KOPT-K1 (cell line): ENCODE data around the gene MAP2K6.

Source experiments
- H3K27ac ChIP-seq: fragments of 200-600 bp; sonication (generic); 2 replicates; pipeline ENCODE4 v1.5.1; 2016; ENCODE audit warnings: antibody characterized with exemption, mild to moderate bottlenecking, low read depth, low read length; ENCODE audit not compliant: poor library complexity, severe bottlenecking
- H3K36me3 ChIP-seq: fragments of 200-600 bp; sonication (generic); 2 replicates; pipeline ENCODE4 v1.5.1; 2017; ENCODE audit warnings: antibody characterized with exemption, mild to moderate bottlenecking, low read length, moderate library complexity; ENCODE audit not compliant: insufficient read depth
- H3K9me3 ChIP-seq: fragments of 200-600 bp; sonication (generic); 2 replicates; pipeline ENCODE4 v1.5.1; 2017; ENCODE audit warnings: antibody characterized with exemption, low read length, mild to moderate bottlenecking; ENCODE audit not compliant: insufficient read depth, poor library complexity, severe bottlenecking

The MAP2K6 gene

DNA sequence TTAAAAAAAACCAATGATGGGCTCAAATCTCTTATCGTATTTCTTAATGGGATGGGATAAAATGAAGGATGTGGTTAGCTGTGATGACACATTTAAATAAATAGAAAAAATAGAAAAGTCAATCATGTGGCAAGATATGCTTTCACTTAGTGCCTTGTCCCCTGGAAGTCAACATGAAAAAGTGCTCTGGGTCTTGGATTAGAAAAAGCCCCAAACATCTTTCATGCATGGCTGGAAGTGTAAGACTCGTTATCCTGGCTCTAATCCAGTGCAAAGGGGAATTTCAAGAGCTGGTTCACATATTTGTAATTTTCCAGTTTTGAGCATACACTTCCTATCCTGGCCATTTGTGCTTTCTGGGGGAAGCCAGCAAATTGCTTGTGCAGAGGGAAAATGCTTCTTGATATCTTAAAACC lies 160.9 kb downstream of the MAP2K6 start:
- H3K36me3 ChIP-seq = no peaks in the 10 kb centered on the region
- no peak overlapping the region for H3K27ac ChIP-seq
- no peaks in the 10 kb centered on the region for H3K9me3 ChIP-seq

DNA sequence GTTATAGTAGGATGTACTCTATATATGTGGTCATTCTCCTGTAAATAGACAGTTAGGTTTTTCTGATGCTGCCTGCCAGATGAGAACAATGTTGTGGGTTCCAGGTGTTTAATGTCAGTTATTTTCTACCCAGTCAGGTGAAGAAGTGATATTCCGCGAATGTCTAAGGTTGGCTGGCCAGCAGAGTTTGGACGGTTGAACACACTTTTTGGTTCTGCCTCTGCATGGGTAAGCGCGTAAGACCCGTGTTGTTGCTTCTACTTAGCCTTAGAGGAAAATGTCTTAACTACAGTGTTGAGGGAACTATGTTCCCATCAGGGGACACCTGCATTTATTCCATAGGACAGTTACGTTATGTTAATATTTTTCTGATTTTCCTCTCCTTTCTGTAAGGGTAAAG lies 162.6 kb downstream of the MAP2K6 start:
- H3K9me3 ChIP-seq = no peaks in the 10 kb centered on the region
- no peak overlapping the region for H3K27ac ChIP-seq

DNA sequence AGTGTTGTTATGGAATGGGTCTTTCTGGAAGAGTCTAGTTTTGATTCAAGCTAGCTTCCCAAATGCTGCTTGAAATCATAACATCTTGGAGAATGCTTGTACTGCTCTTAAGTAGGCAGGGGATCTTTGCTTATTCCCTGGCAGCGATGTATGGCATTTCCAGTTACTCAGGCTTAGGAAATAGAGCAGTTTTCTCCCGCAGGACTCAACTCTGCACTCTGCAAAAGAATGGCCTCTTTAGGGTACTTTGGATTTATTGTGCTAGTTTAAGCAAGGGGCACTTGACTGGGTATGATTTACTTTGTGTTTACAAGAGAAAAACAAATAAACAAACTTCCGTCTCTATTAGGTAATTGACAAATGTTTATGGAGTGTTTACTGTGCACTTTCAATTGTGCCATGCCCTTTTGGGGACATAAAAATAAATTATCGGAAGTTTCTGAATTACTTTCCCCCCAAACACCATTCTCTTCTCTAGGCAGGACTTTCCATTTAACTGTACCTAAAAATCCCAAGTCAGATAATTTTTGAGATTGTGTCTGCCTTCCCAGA lies 164.0 kb downstream of the MAP2K6 start:
- no peaks in the 10 kb centered on the region for H3K9me3 ChIP-seq
- no peak overlapping the region for H3K27ac ChIP-seq
- H3K36me3 ChIP-seq = no peaks in the 10 kb centered on the region

More for the DNA sequence above, 162.6 kb downstream of the MAP2K6 start:
- H3K36me3 ChIP-seq = no peaks in the 10 kb centered on the region

DNA sequence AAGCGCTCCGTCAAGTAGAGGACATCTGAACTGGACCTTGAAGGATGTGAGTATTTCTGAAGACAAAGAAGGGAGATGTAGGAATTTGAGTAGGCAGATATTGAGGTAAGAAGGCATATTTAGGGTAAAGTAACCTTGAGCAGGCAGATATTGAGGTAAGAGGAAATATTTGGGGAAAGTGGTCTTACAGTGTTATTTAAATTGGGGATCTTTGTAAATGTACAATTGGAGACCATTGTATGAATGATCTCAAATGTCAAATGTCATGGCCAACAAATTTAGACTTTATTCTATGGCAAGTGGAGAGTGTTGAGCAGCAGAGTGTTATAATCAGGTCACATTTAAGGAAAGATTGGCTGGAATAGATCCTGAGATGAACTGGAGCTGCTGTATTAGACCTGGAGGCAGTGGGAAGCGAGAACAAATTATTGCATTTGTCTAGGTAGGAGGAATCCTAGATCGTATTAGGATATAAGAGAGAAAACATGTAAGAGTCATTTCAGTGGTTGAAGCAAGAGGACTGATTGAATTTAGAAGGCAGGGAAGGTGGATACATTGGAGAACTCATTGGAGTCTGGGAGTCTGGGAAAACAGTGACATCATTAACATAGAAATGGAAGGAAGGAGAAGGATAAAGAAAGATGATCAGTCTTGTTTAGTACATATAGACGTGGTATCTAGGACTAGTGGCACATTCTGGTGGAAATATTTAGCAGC lies 165.6 kb downstream of the MAP2K6 start:
- H3K27ac ChIP-seq = no peak overlapping the region
- H3K36me3 ChIP-seq = no peaks in the 10 kb centered on the region
- no peaks in the 10 kb centered on the region for H3K9me3 ChIP-seq

DNA sequence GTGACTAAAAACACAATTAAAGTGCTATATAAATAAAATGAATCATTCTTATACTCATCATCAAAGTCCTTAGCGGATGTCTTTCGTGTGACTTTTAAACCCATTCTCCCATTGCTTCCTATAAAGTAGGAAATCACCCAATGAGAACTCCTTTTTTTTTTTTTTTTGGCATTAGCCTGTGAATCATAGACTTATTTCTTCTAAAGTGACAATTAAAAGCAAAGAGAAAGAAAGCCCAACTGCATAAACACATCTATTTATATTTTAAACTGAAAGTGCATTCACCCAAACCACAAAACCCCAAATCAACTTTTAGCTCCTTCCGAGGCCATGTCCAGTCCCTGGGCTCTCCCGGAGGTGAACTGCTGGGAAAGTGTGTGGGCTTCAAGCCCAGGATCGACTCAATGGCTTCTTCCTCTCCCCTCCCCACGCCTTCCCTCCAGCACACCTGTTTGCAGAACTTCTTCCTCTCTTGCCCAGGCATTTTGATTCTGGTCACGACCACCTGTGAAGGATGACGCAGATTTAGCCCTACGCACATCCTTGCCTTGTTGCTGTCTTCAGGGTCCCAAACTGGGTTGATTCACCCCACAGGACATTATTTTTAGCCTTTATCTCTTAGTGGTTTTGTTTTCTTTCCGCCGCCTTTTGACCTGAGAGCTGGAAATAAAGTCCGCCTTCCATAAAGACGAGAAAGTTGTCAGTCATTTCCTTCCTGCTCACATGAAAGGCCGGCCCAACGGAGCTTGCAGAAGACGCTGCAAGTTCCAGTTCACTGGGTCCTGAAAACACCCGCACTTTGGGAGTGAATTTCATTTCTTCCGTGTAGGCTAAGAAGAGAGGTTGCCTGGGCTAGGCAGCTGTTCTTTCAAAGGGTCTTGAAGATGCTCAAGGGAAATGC lies 166.8 kb downstream of the MAP2K6 start:
- Histone ChIP-seq H3K27ac (no peak overlapping the region), H3K9me3 (no peaks in the 10 kb centered on the region), H3K36me3 (no peaks in the 10 kb centered on the region)

DNA sequence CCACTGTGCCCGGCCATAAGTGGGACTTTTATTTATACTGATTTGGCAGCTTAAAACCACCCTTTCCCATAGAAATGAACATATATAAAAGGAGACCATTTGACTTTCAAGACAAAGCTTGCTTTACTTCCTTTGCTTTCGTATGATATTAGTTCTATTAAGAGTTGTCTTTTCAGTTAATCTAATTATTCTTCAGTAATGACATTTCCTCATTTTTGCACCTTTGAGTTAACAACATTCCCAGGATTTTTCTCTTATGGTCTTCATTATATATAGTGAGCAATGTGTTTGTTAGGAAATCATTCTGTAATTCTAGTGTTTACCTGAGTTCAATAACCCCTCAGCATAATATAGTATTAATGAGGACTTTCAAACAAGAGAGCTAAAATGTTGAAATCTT lies 173.8 kb downstream of the MAP2K6 start:
- Histone ChIP-seq H3K9me3 (no peaks in the 10 kb centered on the region), H3K36me3 (no peaks in the 10 kb centered on the region), H3K27ac (no peak overlapping the region)

DNA sequence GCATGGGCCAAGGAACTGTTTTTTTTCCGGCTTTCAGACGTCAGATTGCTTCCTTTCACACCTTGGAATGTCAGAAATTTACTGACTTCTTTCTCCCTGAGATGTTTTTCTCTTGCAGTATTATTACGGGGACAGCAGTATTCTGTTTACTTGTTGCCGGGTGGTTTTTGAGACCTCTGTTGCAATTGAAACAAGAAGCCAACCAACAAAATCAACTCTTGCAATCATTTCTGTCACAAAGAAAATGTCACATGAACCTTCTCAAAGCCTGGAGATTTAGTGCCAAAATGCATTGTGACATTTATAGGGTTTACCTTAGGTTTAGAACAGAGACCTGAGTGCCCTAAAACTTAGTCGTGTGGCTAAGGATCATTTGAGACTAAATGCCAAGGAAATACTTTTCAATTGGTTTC lies 174.3 kb downstream of the MAP2K6 start:
- Histone ChIP-seq H3K36me3 (no peaks in the 10 kb centered on the region), H3K27ac (no peak overlapping the region), H3K9me3 (no peaks in the 10 kb centered on the region)

DNA sequence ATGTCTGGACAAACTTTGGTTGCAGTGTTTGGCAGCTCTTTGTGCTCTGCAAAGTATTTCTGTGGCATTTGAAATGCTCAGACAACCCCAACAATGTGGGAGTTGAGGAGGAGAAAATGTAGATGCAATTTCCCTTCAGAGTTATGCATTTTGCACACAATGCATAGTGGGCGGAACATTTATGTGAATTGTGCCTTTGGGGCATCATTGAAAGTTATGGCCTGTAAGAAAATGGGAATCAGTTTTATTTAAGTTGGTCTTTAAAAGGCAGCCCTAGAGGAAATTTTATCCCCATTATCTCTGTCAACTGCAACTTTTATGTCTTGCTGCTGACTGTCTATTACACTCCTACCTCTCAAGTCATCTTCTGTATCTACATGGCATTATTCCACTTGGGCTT lies 176.2 kb downstream of the MAP2K6 start:
- no peak overlapping the region for H3K27ac ChIP-seq
- no peaks in the 10 kb centered on the region for H3K36me3 ChIP-seq
- H3K9me3 ChIP-seq = no peaks in the 10 kb centered on the region

DNA sequence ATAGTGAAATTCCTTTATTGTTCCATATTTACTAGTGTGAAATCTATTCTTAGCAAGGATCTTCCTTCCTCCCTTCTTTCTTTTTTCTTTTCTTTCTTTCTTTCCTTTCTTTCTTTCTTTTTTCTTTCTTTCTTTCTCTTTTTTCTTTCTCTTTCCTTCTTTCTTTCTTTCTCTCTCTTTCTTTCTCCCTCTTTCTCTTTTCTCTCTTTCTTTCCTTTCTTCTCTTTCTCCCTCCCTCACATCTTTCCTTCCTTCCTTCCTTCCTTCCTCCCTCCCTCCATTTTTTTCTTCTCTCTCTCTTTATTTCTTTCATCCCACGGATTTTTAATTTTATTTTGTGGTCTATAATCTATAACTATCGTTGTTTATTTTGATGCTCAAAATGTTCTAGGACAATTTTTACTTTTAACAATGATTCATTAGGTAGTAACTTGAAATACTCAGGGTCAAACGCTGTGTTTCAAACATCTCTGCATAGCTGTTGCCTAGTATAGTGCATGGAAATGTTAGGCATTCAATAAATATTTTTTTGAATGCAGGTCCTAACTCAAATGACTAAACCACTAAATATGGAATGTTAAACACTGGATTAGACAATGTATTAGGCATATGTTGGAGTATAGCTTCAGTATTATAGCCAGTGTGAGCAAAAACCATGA lies 178.3 kb downstream of the MAP2K6 start:
- Histone ChIP-seq H3K9me3 (no peaks in the 10 kb centered on the region), H3K36me3 (no peaks in the 10 kb centered on the region), H3K27ac (no peak overlapping the region)

DNA sequence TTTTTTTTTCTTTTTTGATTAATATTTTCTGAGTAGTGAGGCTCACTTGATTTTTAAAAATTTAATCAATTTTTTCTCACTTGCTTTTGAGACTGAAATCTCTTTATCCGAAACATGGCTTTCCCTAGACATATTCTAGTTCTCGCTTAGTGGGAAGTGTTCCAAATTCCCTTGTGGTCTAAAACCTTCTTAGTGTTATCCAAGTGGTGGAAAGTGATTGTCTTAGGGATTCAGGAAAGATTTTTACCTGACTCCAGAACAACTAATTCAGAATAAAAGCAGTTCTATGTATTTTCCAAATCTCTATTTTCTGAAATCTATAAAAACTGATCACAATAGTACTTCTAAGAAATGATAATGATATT lies 178.8 kb downstream of the MAP2K6 start:
- no peak overlapping the region for H3K27ac ChIP-seq
- no peaks in the 10 kb centered on the region for H3K36me3 ChIP-seq

DNA sequence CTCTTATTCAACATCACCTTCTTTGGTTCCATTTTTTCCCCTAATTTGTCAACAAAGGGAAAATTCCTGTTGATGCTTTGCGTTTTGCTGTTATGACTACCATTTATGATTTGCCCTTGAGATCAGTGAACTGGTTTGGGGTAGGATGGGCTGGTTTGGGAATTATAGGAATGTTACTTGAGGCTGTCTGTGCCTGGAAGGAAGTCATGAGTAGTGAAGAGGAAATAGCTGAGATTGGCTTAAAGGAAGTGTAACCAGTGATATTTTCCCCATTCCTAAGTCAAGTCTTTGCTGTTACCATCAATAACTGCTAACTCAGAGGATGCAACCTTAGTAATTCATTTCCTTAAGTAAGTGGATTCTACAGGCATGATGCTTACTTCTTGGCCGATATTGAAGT lies 179.2 kb downstream of the MAP2K6 start:
- no peaks in the 10 kb centered on the region for H3K9me3 ChIP-seq
- no peaks in the 10 kb centered on the region for H3K36me3 ChIP-seq
- no peak overlapping the region for H3K27ac ChIP-seq

More for the DNA sequence above, 178.8 kb downstream of the MAP2K6 start:
- no peaks in the 10 kb centered on the region for H3K9me3 ChIP-seq

DNA sequence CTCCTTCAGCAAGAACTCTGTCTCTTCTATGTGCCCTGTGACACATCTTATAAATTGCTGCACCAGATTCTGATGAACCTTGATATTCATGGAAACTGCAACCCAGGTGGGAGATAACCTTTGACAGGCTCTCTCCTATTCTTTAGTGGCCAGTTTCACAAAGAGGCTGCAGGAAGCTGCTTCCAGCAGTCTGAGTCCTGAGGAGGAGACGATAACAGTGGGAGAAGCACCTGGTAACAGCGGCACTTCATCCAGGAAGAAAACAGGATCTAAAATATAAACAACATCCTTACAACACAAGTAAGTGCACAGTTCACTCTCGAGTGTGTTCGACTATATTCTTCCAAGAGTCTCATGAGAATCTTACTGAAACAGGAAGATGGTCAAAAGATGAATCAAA lies 180.1 kb downstream of the MAP2K6 start:
- no peaks in the 10 kb centered on the region for H3K9me3 ChIP-seq
- no peak overlapping the region for H3K27ac ChIP-seq
- no peaks in the 10 kb centered on the region for H3K36me3 ChIP-seq

DNA sequence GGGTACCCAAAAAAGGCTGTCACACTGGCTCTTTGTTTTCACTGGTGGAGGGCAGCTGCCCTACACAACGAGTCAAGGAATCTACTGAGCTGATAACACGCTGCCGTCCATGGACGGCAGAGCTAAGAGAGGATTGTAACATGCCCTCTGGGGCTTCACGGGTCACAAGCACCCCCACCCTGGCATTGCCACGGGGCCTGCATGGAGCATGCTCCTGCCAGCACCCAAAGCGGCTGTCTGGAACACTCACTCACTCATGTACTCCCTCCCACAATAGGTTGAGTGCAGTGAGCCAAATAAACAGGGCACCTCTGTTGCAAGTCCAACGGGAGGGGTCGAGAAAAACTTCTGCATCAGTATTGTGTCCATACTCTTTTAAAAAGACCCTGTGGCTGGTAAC lies 181.6 kb downstream of the MAP2K6 start:
- Histone ChIP-seq H3K36me3 (no peaks in the 10 kb centered on the region), H3K27ac (no peak overlapping the region), H3K9me3 (no peaks in the 10 kb centered on the region)

DNA sequence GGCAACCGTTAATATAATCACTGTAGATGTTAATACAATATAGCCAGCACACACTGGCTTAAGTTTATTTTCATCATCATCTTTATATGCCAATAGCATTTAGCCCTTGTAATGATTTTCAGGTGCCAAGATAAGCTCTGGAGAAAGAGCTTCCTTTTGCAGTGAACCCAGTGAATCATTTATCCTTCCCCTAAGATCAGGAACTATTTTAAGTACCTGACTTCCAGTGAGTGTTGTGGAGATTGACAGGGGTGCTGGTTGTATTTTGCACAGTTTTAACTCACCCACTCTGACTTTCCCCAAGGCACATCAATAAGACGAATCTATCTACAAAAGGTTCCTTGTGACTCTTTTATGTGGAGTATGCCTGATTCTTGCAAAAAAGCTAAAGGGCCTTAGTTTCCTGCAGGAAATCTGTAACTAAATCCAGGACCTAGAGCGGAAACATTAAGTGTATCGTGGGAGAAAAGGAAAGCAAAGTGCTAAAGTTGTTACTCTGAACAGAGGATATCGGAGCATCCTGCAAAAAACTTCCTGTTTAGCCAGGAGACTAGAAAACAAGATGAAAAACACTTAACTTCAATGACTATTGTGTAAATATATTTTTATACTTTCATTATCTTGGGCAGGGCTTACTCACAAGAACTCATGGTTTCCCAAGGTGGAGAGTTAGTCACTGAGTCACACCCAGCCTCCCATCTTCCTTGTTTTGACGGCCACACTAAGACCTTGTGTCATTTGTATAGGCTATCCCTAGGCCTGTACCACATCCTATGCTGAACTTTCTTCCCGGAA lies 183.6 kb downstream of the MAP2K6 start:
- Histone ChIP-seq H3K27ac (no peak overlapping the region), H3K36me3 (no peaks in the 10 kb centered on the region)

More for the DNA sequence above, 183.6 kb downstream of the MAP2K6 start:
- no peaks in the 10 kb centered on the region for H3K9me3 ChIP-seq
